WERI-Rb-1 (cell line): ENCODE measurements around the gene ANKRD24.
"Not testable (repeated sequence)": the region's sequence is repeated elsewhere in the genome, so short reads cannot be mapped to it uniquely, and the experiment has no call there.

ENCODE experiments used
- DNase-seq: peaks from one replicate; pipeline ENCODE4 v3.0.0-alpha.2; 2020
- H3K27ac ChIP-seq: fragments of 250-450 bp; sonication (Bioruptor Pico); 2 replicates; pipeline ENCODE4 v1.5.1; 2020; ENCODE audit warnings: mild to moderate bottlenecking, moderate library complexity
- H3K27me3 ChIP-seq: fragments of 250-450 bp; sonication (Bioruptor Pico); 2 replicates; pipeline ENCODE4 v1.5.1; 2021; ENCODE audit warnings: mild to moderate bottlenecking, low read depth, moderate library complexity; ENCODE audit not compliant: insufficient read depth, severe bottlenecking
- H3K36me3 ChIP-seq: fragments of 250-450 bp; sonication (Bioruptor Pico); 2 replicates; pipeline ENCODE4 v1.5.1; 2020; ENCODE audit warnings: mild to moderate bottlenecking, moderate library complexity
- H3K4me3 ChIP-seq: 2 replicates; pipeline ENCODE4 v1.5.1; 2011; ENCODE audit warnings: low read depth, mild to moderate bottlenecking, control low read depth, low read length
- H3K9me3 ChIP-seq: fragments of 250-450 bp; sonication (Bioruptor Pico); 2 replicates; pipeline ENCODE4 v1.5.1; 2021; ENCODE audit warnings: mild to moderate bottlenecking, moderate library complexity; ENCODE audit not compliant: severe bottlenecking
- TF ChIP-seq, protein P1 (sequence below): IDR thresholded peaks from 2 replicates; pipeline ENCODE4 v1.5.1; 2011; ENCODE audit warnings: low read depth, mild to moderate bottlenecking, control low read depth, inconsistent platforms, low read length

ANKRD24 gene

DNA sequence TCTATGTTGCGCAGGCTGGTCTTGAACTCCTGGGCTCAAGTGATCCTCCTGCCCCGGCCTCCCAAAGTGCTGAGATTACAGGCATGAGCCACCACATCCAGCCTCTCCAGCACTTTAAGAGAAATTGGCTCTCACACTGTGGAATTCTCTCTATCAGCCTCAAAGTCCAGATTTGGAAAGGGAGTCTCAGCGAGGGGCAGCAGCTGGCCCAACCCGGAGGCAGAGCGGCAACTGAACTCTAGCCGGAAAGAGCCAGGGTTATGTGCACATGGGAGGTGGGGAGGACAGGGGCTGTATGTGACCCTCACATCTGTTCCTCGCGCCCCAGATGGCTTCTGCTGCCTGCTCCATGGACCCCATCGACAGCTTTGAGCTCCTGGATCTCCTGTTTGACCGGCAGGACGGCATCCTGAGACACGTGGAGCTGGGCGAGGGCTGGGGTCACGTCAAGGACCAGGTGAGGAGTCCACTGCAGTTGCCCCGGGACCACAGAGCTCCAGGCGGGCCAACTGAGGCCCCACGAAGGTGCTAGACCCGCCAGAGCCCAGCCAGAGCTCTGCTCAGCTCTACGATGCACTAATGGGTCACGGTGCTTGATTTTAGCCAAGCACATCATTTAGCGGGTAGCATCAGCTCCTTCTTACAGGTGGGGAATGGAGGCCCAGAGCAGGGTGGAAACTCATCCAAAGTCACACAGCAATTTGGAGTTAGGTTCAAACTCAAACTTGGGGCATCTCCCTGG, 27.7 kb upstream of the ANKRD24 start:
- Histone ChIP-seq H3K4me3 (no peak overlapping the region), H3K27me3 (no peaks in the 10 kb centered on the region), H3K36me3 (no peaks in the 10 kb centered on the region), H3K27ac (no peak overlapping the region), H3K9me3 (no peaks in the 10 kb centered on the region)
- DNase-seq, result no peak
- TF ChIP-seq, protein P1, sequence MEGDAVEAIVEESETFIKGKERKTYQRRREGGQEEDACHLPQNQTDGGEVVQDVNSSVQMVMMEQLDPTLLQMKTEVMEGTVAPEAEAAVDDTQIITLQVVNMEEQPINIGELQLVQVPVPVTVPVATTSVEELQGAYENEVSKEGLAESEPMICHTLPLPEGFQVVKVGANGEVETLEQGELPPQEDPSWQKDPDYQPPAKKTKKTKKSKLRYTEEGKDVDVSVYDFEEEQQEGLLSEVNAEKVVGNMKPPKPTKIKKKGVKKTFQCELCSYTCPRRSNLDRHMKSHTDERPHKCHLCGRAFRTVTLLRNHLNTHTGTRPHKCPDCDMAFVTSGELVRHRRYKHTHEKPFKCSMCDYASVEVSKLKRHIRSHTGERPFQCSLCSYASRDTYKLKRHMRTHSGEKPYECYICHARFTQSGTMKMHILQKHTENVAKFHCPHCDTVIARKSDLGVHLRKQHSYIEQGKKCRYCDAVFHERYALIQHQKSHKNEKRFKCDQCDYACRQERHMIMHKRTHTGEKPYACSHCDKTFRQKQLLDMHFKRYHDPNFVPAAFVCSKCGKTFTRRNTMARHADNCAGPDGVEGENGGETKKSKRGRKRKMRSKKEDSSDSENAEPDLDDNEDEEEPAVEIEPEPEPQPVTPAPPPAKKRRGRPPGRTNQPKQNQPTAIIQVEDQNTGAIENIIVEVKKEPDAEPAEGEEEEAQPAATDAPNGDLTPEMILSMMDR, result no peak

DNA sequence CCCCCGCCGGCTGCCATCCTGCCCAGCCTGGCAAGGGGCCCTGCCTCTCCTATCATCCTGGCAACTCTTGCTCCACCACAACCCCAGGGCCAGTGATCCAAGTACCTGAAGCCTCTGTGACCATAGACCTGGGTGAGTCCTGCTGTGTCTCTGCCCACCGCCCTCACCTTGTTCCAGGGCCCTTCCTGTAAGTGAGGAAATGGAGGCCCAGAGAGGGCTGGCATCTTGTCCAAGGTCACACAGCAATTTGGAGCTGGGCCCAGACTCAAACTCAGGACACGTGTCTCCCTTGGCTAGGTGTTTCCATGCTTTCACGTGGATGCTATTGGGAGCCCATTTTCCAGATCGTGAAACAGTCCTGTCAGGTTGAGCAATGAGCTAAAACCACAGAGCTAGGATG, 25.3 kb upstream of the ANKRD24 start:
- H3K27ac ChIP-seq, result no peak overlapping the region
- no peaks in the 10 kb centered on the region for H3K9me3 ChIP-seq
- no peak for DNase-seq
- no peak overlapping the region for H3K4me3 ChIP-seq
- TF ChIP-seq, protein P1, result no peak
- no peaks in the 10 kb centered on the region for H3K27me3 ChIP-seq
- no peaks in the 10 kb centered on the region for H3K36me3 ChIP-seq

DNA sequence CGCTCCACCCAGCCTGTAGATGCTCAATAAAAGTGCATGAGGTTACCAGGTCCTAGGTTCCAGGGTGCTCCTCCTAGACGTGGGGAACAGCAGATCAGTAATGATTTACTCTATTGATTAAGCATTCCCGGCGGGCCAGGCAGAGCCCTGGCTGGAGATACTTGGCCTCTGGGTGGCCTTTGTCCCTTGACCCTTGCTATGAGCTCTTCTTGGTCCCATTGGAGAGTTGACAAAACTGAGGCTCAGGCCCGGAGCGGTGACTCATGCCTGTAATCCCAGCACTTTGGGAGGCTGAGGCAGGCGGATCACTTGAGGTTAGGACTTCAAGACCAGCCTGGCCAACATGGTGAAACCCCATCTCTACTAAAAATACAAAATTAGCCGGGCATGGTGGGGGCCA, 24.5 kb upstream of the ANKRD24 start:
- H3K27ac ChIP-seq, H3K9me3 ChIP-seq, DNase-seq, H3K27me3 ChIP-seq, H3K4me3 ChIP-seq, H3K36me3 ChIP-seq: not testable (repeated sequence)

DNA sequence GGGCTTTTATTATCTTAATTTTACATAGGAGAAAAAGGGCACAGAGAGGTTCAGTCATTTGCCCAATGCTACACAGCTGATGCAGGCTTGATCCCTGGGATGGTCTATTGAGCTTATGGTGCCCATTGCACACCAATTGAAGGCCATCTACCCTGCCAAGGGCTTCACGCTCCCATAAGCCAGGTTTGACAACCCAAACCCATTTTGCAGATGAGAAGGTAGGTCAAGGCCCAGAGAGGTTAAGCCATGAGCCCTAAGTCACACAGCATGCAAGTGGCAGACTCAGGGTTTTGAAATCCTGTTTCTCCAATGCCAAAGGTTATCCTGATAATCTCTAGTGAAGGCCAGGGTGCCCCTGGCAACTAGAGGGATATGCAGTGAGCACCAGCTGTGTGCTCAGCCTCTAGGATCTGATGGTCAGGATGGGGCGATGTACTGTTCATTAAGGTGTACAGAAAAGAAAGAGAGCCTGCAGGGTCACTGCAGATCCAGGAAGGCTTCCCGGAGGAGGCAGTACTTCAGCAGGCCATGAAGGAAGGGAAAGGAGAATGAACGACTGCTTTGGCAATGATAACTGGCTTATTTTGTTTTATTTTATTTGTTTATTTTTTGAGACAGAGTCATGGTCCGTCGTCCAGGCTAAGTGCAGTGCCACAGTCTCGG, 20.9 kb upstream of the ANKRD24 start:
- H3K4me3 ChIP-seq, result no peak overlapping the region
- TF ChIP-seq, protein P1, result no peak
- H3K9me3 ChIP-seq, result no peaks in the 10 kb centered on the region
- no peak for DNase-seq
- no peak overlapping the region for H3K27ac ChIP-seq
- no peaks in the 10 kb centered on the region for H3K27me3 ChIP-seq
- H3K36me3 ChIP-seq, result no peaks in the 10 kb centered on the region

DNA sequence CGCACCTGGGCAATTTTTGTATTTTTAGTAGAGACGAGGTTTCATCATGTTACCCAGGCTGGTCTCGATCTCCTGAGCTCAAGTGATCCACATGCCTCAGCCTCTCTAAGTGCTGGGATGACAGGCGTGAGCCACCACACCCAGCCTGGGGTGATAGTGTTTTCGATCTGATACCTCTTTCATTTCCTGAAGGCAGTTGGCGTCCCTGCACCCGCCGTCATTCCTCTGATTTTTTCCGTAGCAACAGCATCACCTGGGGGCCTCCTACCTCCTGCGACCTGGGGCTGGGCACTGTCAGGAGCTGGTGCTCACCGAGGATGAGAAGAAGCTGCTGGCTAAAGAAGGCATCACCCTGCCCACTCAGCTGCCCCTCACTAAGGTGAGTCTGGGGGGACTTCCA, 18.2 kb upstream of the ANKRD24 start:
- no peak for DNase-seq
- Histone ChIP-seq H3K36me3 (no peaks in the 10 kb centered on the region), H3K4me3 (no peak overlapping the region), H3K27ac (no peak overlapping the region), H3K9me3 (no peaks in the 10 kb centered on the region), H3K27me3 (no peaks in the 10 kb centered on the region)
- TF ChIP-seq, protein P1, result no peak

DNA sequence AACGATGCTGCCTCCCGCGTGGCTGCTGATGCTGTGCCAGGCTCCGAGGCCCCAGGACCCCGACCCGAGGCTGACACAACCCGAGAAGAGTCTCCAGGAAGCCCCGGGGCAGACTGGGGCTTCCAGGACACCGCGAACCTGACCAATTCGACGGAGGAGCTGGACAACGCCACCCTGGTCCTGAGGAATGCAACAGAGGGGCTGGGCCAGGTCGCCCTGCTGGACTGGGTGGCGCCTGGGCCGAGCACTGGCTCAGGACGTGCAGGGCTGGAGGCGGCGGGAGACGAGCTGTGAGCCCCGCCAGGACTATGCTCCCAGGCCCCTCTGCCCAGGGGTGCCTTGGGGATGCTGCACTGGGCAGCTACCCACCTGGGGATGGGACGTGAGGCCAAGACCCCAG, 10.8 kb upstream of the ANKRD24 start:
- no peak overlapping the region for H3K27ac ChIP-seq
- DNase-seq, result no peak
- TF ChIP-seq, protein P1, result no peak
- no peaks in the 10 kb centered on the region for H3K27me3 ChIP-seq
- no peaks in the 10 kb centered on the region; the same call in 1 of the 2 replicates for H3K36me3 ChIP-seq
- H3K9me3 ChIP-seq, result no peaks in the 10 kb centered on the region
- H3K4me3 ChIP-seq, result no peak overlapping the region
